Ishikawa (cell line): ENCODE results near the gene CROCC2.

ENCODE experiments used
- CEBPB ChIP-seq: IDR thresholded peaks from 2 replicates; pipeline ENCODE4 v1.6.1; 2012
- CREB1 ChIP-seq: IDR thresholded peaks from 2 replicates; pipeline ENCODE4 v1.6.1; 2012; ENCODE audit warnings: low read depth
- EGR1 ChIP-seq: IDR thresholded peaks from 2 replicates; pipeline ENCODE4 v1.6.1; 2012
- EP300 ChIP-seq: IDR thresholded peaks from 2 replicates; pipeline ENCODE4 v1.6.1; 2012; ENCODE audit warnings: borderline replicate concordance
- FOXM1 ChIP-seq: IDR thresholded peaks from 2 replicates; pipeline ENCODE4 v1.6.1; 2012; ENCODE audit warnings: low read depth, borderline replicate concordance
- NFIC ChIP-seq: IDR thresholded peaks from 2 replicates; pipeline ENCODE4 v1.6.1; 2012
- RAD21 ChIP-seq: IDR thresholded peaks from 2 replicates; pipeline ENCODE4 v1.6.1; 2012; ENCODE audit warnings: low read depth
- TAF1 ChIP-seq: IDR thresholded peaks from 2 replicates; pipeline ENCODE4 v1.6.1; 2012; ENCODE audit warnings: low read depth, mild to moderate bottlenecking
- TCF12 ChIP-seq: IDR thresholded peaks from 2 replicates; pipeline ENCODE4 v1.6.1; 2012; ENCODE audit warnings: low read depth
- TEAD4 ChIP-seq: IDR thresholded peaks from 2 replicates; pipeline ENCODE4 v1.6.1; 2012
- USF1 ChIP-seq: IDR thresholded peaks from 2 replicates; pipeline ENCODE4 v1.6.1; 2012
- YY1 ChIP-seq: IDR thresholded peaks from 2 replicates; pipeline ENCODE4 v1.6.1; 2012; ENCODE audit warnings: low read depth
- ZBTB7A ChIP-seq: IDR thresholded peaks from 2 replicates; pipeline ENCODE4 v1.6.1; 2012; ENCODE audit warnings: low read depth
- TF ChIP-seq, protein P1 (sequence below): IDR thresholded peaks from 2 replicates; pipeline ENCODE4 v1.6.1; 2012
- TF ChIP-seq, protein P2 (sequence below): IDR thresholded peaks from 2 replicates; pipeline ENCODE4 v1.6.1; 2012; ENCODE audit warnings: low read depth, mild to moderate bottlenecking

Gene CROCC2

DNA sequence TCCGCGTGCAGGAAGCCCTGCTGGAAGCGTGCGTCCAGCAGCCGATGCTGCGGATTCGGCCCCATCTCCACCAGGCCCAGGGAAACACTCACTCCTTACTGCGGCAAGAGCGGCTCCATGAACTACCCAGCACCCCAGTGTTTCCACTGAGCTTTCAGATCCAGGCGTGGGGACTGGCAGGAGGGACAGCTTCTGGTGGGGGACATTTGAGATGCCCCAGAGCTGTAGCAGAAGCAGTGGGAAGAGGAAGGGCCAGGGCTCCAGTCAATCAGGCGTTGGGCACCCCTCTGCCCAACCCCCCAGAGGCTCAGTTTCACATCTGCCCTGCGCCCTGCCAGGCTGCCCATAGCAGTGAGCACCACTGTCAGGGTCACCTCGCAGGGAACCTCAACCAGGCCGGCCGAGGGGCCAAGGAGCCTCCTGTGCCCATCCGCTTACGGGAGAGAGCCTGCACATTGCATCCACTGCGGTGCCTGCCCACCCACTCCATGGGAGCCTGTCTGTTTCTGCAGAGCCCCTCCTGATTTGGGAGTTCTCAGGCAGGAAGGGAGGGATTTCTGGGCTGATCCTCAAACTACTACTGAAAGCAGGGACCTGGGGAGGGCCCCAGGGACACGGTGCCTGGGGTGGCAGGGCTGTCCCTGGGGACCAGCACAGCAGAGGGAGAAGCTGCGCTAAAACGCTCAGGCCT lies 32.9 kb upstream of the CROCC2 start:
- TF ChIP-seq NFIC = no peak
- TF ChIP-seq RAD21 = no peak
- TF ChIP-seq, protein P1, sequence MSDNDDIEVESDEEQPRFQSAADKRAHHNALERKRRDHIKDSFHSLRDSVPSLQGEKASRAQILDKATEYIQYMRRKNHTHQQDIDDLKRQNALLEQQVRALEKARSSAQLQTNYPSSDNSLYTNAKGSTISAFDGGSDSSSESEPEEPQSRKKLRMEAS = no peak
- TF ChIP-seq, protein P2, sequence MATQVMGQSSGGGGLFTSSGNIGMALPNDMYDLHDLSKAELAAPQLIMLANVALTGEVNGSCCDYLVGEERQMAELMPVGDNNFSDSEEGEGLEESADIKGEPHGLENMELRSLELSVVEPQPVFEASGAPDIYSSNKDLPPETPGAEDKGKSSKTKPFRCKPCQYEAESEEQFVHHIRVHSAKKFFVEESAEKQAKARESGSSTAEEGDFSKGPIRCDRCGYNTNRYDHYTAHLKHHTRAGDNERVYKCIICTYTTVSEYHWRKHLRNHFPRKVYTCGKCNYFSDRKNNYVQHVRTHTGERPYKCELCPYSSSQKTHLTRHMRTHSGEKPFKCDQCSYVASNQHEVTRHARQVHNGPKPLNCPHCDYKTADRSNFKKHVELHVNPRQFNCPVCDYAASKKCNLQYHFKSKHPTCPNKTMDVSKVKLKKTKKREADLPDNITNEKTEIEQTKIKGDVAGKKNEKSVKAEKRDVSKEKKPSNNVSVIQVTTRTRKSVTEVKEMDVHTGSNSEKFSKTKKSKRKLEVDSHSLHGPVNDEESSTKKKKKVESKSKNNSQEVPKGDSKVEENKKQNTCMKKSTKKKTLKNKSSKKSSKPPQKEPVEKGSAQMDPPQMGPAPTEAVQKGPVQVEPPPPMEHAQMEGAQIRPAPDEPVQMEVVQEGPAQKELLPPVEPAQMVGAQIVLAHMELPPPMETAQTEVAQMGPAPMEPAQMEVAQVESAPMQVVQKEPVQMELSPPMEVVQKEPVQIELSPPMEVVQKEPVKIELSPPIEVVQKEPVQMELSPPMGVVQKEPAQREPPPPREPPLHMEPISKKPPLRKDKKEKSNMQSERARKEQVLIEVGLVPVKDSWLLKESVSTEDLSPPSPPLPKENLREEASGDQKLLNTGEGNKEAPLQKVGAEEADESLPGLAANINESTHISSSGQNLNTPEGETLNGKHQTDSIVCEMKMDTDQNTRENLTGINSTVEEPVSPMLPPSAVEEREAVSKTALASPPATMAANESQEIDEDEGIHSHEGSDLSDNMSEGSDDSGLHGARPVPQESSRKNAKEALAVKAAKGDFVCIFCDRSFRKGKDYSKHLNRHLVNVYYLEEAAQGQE = no peak
- TF ChIP-seq EGR1 = no peak
- TF ChIP-seq TCF12 = no peak
- TF ChIP-seq FOXM1 = no peak
- TF ChIP-seq EP300 = no peak
- no peak for TF ChIP-seq ZBTB7A
- TF ChIP-seq YY1 = no peak
- no peak for TF ChIP-seq TAF1
- TF ChIP-seq CREB1 = no peak

DNA sequence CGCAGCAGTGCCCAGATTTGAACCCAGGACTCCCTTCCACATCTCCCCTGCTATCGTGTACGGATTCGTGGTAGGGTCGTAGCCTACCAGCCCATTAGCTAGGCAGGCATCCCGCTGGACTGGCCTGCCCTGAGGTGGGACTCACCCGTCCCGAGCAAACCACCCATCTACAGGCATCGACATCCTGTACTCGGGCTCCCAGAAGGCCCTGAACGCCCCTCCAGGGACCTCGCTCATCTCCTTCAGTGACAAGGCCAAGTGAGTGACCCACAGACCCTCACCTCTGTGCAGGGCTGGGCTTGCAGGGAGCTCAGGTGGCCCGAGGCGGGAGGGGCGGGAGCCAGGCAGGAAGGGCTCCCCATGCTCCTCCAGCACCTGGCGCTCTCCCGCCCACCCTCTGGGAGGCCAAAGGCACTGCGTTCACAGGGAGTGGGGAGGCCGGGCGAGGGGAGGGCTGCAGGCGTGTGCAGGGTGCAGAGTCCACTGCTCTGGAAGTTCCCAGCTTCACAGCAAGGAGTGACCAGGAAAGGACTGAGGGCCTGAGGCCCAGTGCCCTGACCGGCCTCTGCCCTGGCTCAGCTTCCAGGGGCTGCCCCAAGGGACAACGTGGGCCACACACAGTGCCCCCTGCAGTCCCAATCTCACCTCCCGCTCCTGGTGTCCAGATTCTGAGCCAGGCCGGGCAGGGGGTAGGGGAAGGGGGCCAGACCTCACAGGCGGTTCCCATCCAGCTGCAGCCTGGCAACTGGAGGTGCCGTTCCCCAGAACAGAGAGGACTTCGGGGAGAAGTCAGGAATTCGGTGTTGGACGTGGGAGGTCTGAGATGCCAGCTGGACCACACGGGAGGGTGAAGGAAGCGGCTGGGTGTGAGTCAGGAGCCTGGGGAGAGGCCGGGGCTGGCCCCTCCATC lies 32.1 kb upstream of the CROCC2 start:
- TF ChIP-seq CEBPB = no peak
- TF ChIP-seq, protein P2 = no peak
- TF ChIP-seq, protein P1 = no peak
- TF ChIP-seq TEAD4 = no peak
- no peak for TF ChIP-seq EP300
- TF ChIP-seq YY1 = no peak
- TF ChIP-seq RAD21 = no peak
- TF ChIP-seq ZBTB7A = no peak
- no peak for TF ChIP-seq TAF1

DNA sequence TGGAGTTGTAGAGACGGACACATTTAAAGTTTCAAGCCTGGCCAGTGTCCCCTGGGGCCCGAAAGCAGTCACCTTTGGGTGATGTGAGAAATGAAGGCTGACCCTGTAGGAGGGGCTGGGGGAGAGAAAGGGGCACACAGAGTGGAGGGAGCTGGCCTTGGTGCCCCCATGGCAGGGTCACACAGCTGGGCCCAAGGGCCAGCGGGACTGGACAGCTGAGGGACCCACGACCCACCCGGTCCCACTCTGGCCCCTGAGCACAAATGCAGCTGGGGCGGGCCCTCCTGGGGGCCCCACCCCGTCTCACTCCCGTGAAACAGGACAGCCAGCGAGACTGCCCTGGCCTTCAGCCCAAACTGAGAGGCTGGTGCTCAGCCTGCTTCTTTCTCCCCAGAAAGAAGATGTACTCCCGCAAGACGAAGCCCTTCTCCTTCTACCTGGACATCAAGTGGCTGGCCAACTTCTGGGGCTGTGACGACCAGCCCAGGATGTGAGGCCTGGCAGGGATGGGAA lies 31.4 kb upstream of the CROCC2 start:
- TF ChIP-seq, protein P1 = no peak

- TF ChIP-seq YY1 (no peak), EGR1 (no peak), CEBPB (no peak), USF1 (no peak), FOXM1 (no peak), ZBTB7A (no peak), NFIC (no peak), RAD21 (no peak), TAF1 (no peak), EP300 (no peak), CREB1 (no peak), TEAD4 (no peak), TCF12 (no peak)
- TF ChIP-seq, protein P2 = no peak
- TF ChIP-seq, protein P1 = no peak
Measured at GRCh38 chr2:240875228-240876034, 30.7 kb upstream of the CROCC2 start.
